NCI-H82 treated with DMSO at 0.1 percent for 48 hours (cell line): ENCODE measurements around the gene RBMY1J.
"Not testable (repeated sequence)": the region's sequence is repeated elsewhere in the genome, so short reads cannot be mapped to it uniquely, and the experiment has no call there.

Experiments
- DNase-seq: peaks from one replicate; lab custom pipeline; 2025; ENCODE audit not compliant: unreplicated experiment; lab: John Stamatoyannopoulos, UW

The RBMY1J gene

DNA sequence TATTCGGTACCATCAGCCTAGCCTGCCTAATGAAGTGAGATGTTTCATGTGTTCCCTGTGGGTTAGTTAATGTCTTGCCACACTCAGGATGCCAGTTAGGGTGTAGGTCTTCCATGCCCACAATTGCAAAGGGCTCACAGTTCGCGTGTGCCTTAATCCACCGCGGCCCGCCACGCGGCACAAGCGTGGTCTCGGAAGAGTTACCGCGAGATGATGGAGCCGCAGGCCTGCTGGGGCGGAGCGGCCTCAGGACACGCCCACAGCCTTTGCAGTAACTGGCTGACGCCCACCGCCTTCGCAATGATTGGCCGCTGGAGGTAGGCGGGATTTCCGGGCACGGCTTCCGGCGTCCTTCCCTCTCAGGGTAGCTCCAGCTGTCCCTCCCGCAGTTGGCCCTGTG, at the start of gene RBMY1J:
TSS of gene RBMY1J (plus strand) at position 301 of the 400 bp plus-strand sequence. CDS start 2,038 bp downstream, outside the sequence.
- DNase-seq = not testable (repeated sequence)

GRCh38 chrY:22367416-22367815, 35.8 kb upstream of the RBMY1J start:
- no peak for DNase-seq

DNA sequence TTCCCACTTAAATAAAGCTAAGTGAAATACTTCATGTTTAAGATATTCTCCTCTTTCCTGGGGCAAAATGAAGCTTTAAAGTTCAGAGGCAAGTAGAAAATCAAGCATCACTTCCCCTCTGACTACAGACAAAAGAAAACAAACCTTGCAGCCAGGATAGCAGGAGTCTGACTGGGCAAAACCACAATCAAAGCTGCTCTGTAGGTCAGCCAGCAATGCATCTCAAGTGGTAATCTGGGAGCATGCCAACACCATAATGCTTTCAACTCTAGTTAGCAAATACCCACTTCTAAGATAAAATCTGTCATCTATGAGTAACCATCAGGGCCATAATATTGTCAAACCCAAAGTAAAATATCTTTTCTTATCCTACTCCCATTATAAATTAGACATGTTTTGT, 32.6 kb upstream of the RBMY1J start:
- DNase-seq = no peak

- DNase-seq = no peak
Measured at GRCh38 chrY:22373494-22373893, 29.7 kb upstream of the RBMY1J start.

GRCh38 chrY:22444718-22445396, 41.6 kb downstream of the RBMY1J start:
- not testable (repeated sequence) for DNase-seq

- not testable (repeated sequence) for DNase-seq
Measured at GRCh38 chrY:22455522-22455921, 52.3 kb downstream of the RBMY1J start.

- not testable (repeated sequence) for DNase-seq
Measured at GRCh38 chrY:22461962-22462361, 58.8 kb downstream of the RBMY1J start.
